Progenitor cell of endocrine pancreas (in vitro differentiated cells): ENCODE results near the gene NEDD9. TPM values are rescaled to one million over a fixed set of nuclear protein-coding genes. Genes with fewer than 3 reads are reported as not detected.

ENCODE experiments used
- DNase-seq: peaks from one replicate; pipeline ENCODE4 v3.0.0; 2021; ENCODE audit warnings: low spot score; ENCODE audit not compliant: unreplicated experiment
- H3K27ac Mint-ChIP-seq: 2 replicates; pipeline ENCODE4 v1.8.0; 2021; ENCODE audit warnings: mild to moderate bottlenecking, moderate library complexity, mixed read lengths
- H3K27me3 Mint-ChIP-seq: 2 replicates; pipeline ENCODE4 v1.8.0; 2021; ENCODE audit warnings: mixed read lengths
- H3K36me3 Mint-ChIP-seq: 2 replicates; pipeline ENCODE4 v1.8.0; 2022; ENCODE audit warnings: mixed read lengths; ENCODE audit not compliant: insufficient read depth
- H3K4me1 Mint-ChIP-seq: 2 replicates; pipeline ENCODE4 v1.8.0; 2021; ENCODE audit warnings: low read depth, mixed read lengths
- H3K4me3 Mint-ChIP-seq: 2 replicates; pipeline ENCODE4 v1.8.0; 2021; ENCODE audit warnings: low read depth, mild to moderate bottlenecking, moderate library complexity, mixed read lengths
- H3K9me3 Mint-ChIP-seq: 2 replicates; pipeline ENCODE4 v1.8.0; 2021; ENCODE audit warnings: low read depth, mixed read lengths
- CTCF ChIP-seq: fragments of 200-600 bp; sonication (generic); IDR thresholded peaks from one replicate; pipeline ENCODE4 v1.5.0; 2021; ENCODE audit warnings: antibody characterized with exemption, mild to moderate bottlenecking; ENCODE audit not compliant: unreplicated experiment
- total RNA-seq: library from RNA; stranded (reverse); gene quantifications from 2 replicates; pipeline ENCODE4 v1.2.1, GENCODE V29; 2021

The NEDD9 gene
- total RNA-seq, 1 donor from 2014 or later = 14.1 TPM

GRCh38 chr6:11206576-11206975 lies 25.9 kb downstream of the NEDD9 start:
- no peak for TF ChIP-seq CTCF
- no peaks in the 10 kb centered on the region for H3K27me3 Mint-ChIP-seq
- H3K4me3 Mint-ChIP-seq = no peak overlapping the region
- DNase-seq = no peak
- H3K27ac Mint-ChIP-seq = peak overlapping the region; percentile 88
- peaks cover 13% of the 10 kb centered on the region for H3K36me3 Mint-ChIP-seq
- H3K4me1 Mint-ChIP-seq = peaks cover 42% of the 10 kb centered on the region
- no peaks in the 10 kb centered on the region for H3K9me3 Mint-ChIP-seq

GRCh38 chr6:11204794-11205366 lies 27.6 kb downstream of the NEDD9 start:
- no peak for DNase-seq
- Mint-ChIP-seq H3K9me3 (no peaks in the 10 kb centered on the region), H3K36me3 (peaks cover 19% of the 10 kb centered on the region), H3K4me3 (no peak overlapping the region), H3K27me3 (no peaks in the 10 kb centered on the region), H3K27ac (peak overlapping the region; percentile 67), H3K4me1 (peaks cover 45% of the 10 kb centered on the region)
- TF ChIP-seq CTCF = no peak

GRCh38 chr6:11204005-11204399 lies 28.5 kb downstream of the NEDD9 start:
- Mint-ChIP-seq H3K36me3 (peaks cover 25% of the 10 kb centered on the region), H3K9me3 (peaks cover 2% of the 10 kb centered on the region), H3K4me1 (peaks cover 45% of the 10 kb centered on the region), H3K27ac (peak overlapping the region; percentile 99), H3K4me3 (no peak overlapping the region), H3K27me3 (no peaks in the 10 kb centered on the region)
- no peak for TF ChIP-seq CTCF
- no peak for DNase-seq

- no peak for TF ChIP-seq CTCF
- H3K27me3 Mint-ChIP-seq = no peaks in the 10 kb centered on the region
These were observed 29.0 kb downstream of the NEDD9 start for GRCh38 chr6:11203306-11204004.

GRCh38 chr6:11202513-11203305 lies 29.8 kb downstream of the NEDD9 start:
- Mint-ChIP-seq H3K36me3 (peaks cover 30% of the 10 kb centered on the region), H3K27me3 (no peaks in the 10 kb centered on the region), H3K4me3 (peak overlapping the region; percentile 47), H3K9me3 (peaks cover 2% of the 10 kb centered on the region), H3K4me1 (peaks cover 44% of the 10 kb centered on the region), H3K27ac (peak overlapping the region; percentile 99)
- peak; percentile 17 for DNase-seq
- TF ChIP-seq CTCF = peak; percentile 13

More at GRCh38 chr6:11203306-11204004, 29.0 kb downstream of the NEDD9 start:
- Mint-ChIP-seq H3K36me3 (peaks cover 28% of the 10 kb centered on the region), H3K27ac (peak overlapping the region; percentile 99), H3K4me3 (peak overlapping the region; percentile 47), H3K9me3 (peaks cover 2% of the 10 kb centered on the region), H3K4me1 (peaks cover 44% of the 10 kb centered on the region)
- no peak for DNase-seq
